ENCODE measurements around the gene RAP2C. TPM values are rescaled to one million over a fixed set of nuclear protein-coding genes. Genes with fewer than 3 reads are reported as not detected.

Gene RAP2C
- total RNA-seq, 120 experiments from 2014 or later = 9.3 to 23.3 (median 14.0) TPM

Other genes starting within 250 kb of the RAP2C start
- gene STK26, start 196.1 kb downstream of the RAP2C start, total RNA-seq = 1 to 10 TPM in 69 of 120 experiments, under 1 TPM in 51; 0.31 to 3.9 (median 1.1) TPM
- gene FRMD7, start 91.4 kb downstream of the RAP2C start, total RNA-seq = under 1 TPM in 4 of 120 experiments, not detected in 116; 0.21 to 0.25 (median 0.23) TPM

Measured in dorsolateral prefrontal cortex (tissue), 118 donors.